H1 (cell line): Measurements from ENCODE around the gene NOS2. TPM values are rescaled to one million over a fixed set of nuclear protein-coding genes. Genes with fewer than 3 reads are reported as not detected.

ENCODE experiments used
- CTCF ChIA-PET: fragments of 300-600 bp; sonication (Branson Sonifier 250); formaldehyde crosslinking; loops from one replicate; lab custom pipeline; 2021; ENCODE audit not compliant: partially characterized antibody; lab: Charles Lee
- POLR2A ChIA-PET: fragments of 300-600 bp; sonication (Branson Sonifier 250); formaldehyde crosslinking; loops from one replicate; lab custom pipeline; 2021; ENCODE audit warnings: inconsistent platforms; ENCODE audit not compliant: partially characterized antibody; lab: Charles Lee
- DNase-seq, 2 experiments: peaks; one replicate each; pipeline versions ENCODE4 v3.0.0 to v3.0.0-alpha.2; 2010 to 2022; ENCODE audit warnings: low spot score in 2 of 2, low read depth in 1 of 2, mixed read lengths in 1 of 2
- FAIRE-seq: peaks from 2 replicates; lab custom pipeline; 2011; peaks lifted over from hg19 to GRCh38; lab: Jason Lieb, UNC
- H2AFZ ChIP-seq: 2 replicates; pipeline ENCODE4 v1.8.1; 2012; ENCODE audit warnings: low read length, inconsistent platforms
- H2AK5ac ChIP-seq: 2 replicates; pipeline ENCODE4 v1.6.1; 2013; ENCODE audit warnings: low read depth, low read length
- H2BK120ac ChIP-seq: replicated peaks from 2 replicates; pipeline ENCODE3; 2013; ENCODE audit warnings: low read depth, low read length, inconsistent platforms
- H2BK12ac ChIP-seq: 2 replicates; pipeline ENCODE4 v1.6.1; 2013; ENCODE audit warnings: low read depth, low read length
- H2BK15ac ChIP-seq: 2 replicates; pipeline ENCODE4 v1.6.1; 2013; ENCODE audit warnings: low read length
- H2BK20ac ChIP-seq: 2 replicates; pipeline ENCODE4 v1.6.1; 2013; ENCODE audit warnings: low read length
- H2BK5ac ChIP-seq: 2 replicates; pipeline ENCODE4 v1.6.1; 2013; ENCODE audit warnings: low read depth, low read length
- H3K14ac ChIP-seq: 2 replicates; pipeline ENCODE4 v1.6.1; 2013; ENCODE audit warnings: inconsistent platforms; ENCODE audit not compliant: insufficient read length
- H3K18ac ChIP-seq: 2 replicates; pipeline ENCODE4 v1.6.1; 2013; ENCODE audit warnings: low read length; ENCODE audit errors: extremely low read depth
- H3K23ac ChIP-seq: 2 replicates; pipeline ENCODE4 v1.6.1; 2013; ENCODE audit warnings: inconsistent platforms; ENCODE audit not compliant: insufficient read length
- H3K23me2 ChIP-seq: 2 replicates; pipeline ENCODE4 v1.6.1; 2013; ENCODE audit warnings: low read depth, low read length
- H3K27ac ChIP-seq: 2 replicates; pipeline ENCODE4 v1.6.1; 2011; ENCODE audit warnings: low read depth, low read length, inconsistent platforms
- H3K27me3 ChIP-seq, 4 experiments: replicated peaks in 1 of 4; 1 replicate in 1 of 4; 2 replicates in 3 of 4; pipeline versions ENCODE4 v1.6.1 to v1.8.1; 2011 to 2013; ENCODE audit warnings: low read length in 3 of 4, mild to moderate bottlenecking in 3 of 4, inconsistent platforms in 2 of 4, mixed read lengths in 2 of 4, moderate library complexity in 1 of 4; ENCODE audit not compliant: control insufficient read depth in 3 of 4, insufficient read depth in 3 of 4; ENCODE audit errors: extremely low read depth in 1 of 4
- H3K36me3 ChIP-seq, 4 experiments: 2 replicates each; pipeline versions ENCODE4 v1.6.1 to v1.8.1; 2011 to 2013; ENCODE audit warnings: mild to moderate bottlenecking in 4 of 4, low read length in 3 of 4, moderate library complexity in 2 of 4, control low read depth in 1 of 4, inconsistent platforms in 1 of 4; ENCODE audit not compliant: insufficient read depth in 4 of 4, control insufficient read depth in 2 of 4
- H3K4ac ChIP-seq: replicated peaks from 2 replicates; pipeline ENCODE3; 2013; ENCODE audit warnings: low read length, low read depth, mixed read lengths, inconsistent platforms; ENCODE audit not compliant: insufficient read length
- H3K4me1 ChIP-seq, 4 experiments: replicated peaks in 1 of 4; 1 replicate in 1 of 4; 2 replicates in 3 of 4; pipeline versions ENCODE4 v1.6.1 to v1.8.1; 2011 to 2013; ENCODE audit warnings: low read length in 3 of 4, inconsistent platforms in 2 of 4, mixed read lengths in 1 of 4; ENCODE audit not compliant: insufficient read depth in 4 of 4, control insufficient read depth in 3 of 4
- H3K4me2 ChIP-seq, 2 experiments: 2 replicates each; pipeline versions ENCODE4 v1.6.1 to v1.8.1; 2011 to 2013; ENCODE audit warnings: low read depth in 2 of 2, low read length in 2 of 2, control low read depth in 1 of 2, inconsistent platforms in 1 of 2, mild to moderate bottlenecking in 1 of 2; ENCODE audit not compliant: insufficient read depth in 1 of 2
- H3K4me3 ChIP-seq, 4 experiments: fragments of 200-600, 300-600 bp in 1 of 4; sonication (generic), shearing (Covaris generic), sonication (Bioruptor Twin) in 1 of 4; 2 replicates each; pipeline versions ENCODE4 v1.5.1 to v1.8.1; 2011 to 2016; ENCODE audit warnings: low read length in 4 of 4, low read depth in 3 of 4, control low read depth in 2 of 4, inconsistent platforms in 2 of 4, mild to moderate bottlenecking in 2 of 4, mixed read lengths in 1 of 4, moderate library complexity in 1 of 4; ENCODE audit not compliant: insufficient read depth in 2 of 4; ENCODE audit errors: extremely low read depth in 1 of 4
- H3K56ac ChIP-seq: replicated peaks from 2 replicates; pipeline ENCODE3; 2013; ENCODE audit warnings: low read depth, mild to moderate bottlenecking, mixed read lengths, low read length, inconsistent platforms; ENCODE audit not compliant: insufficient read length
- H3K79me1 ChIP-seq: 2 replicates; pipeline ENCODE4 v1.6.1; 2013; ENCODE audit warnings: low read depth, low read length, control low read depth
- H3K79me2 ChIP-seq, 2 experiments: 2 replicates each; pipeline versions ENCODE4 v1.6.1 to v1.8.1; 2012 to 2013; ENCODE audit warnings: low read length in 2 of 2, mild to moderate bottlenecking in 2 of 2, inconsistent platforms in 1 of 2; ENCODE audit not compliant: insufficient read depth in 2 of 2, control insufficient read depth in 1 of 2
- H3K9ac ChIP-seq, 4 experiments: replicated peaks in 1 of 4; 1 replicate in 1 of 4; 2 replicates in 3 of 4; pipeline versions ENCODE4 v1.6.1 to v1.8.1; 2011 to 2013; ENCODE audit warnings: low read depth in 3 of 4, low read length in 3 of 4, control low read depth in 2 of 4, mild to moderate bottlenecking in 2 of 4, moderate library complexity in 2 of 4, inconsistent platforms in 1 of 4; ENCODE audit errors: extremely low read depth in 1 of 4
- H3K9me3 ChIP-seq, 2 experiments: 2 replicates each; pipeline versions ENCODE4 v1.6.1 to v1.8.1; 2012 to 2013; ENCODE audit warnings: mild to moderate bottlenecking in 2 of 2, moderate library complexity in 2 of 2, control low read depth in 1 of 2, inconsistent platforms in 1 of 2, low read depth in 1 of 2, low read length in 1 of 2, mixed read lengths in 1 of 2; ENCODE audit not compliant: insufficient read depth in 2 of 2
- H4K20me1 ChIP-seq, 2 experiments: replicated peaks in 1 of 2; 2 replicates each; pipeline versions ENCODE3 to v1.8.1; 2011 to 2013; ENCODE audit warnings: inconsistent platforms in 2 of 2, low read length in 2 of 2, mild to moderate bottlenecking in 1 of 2; ENCODE audit not compliant: insufficient read depth in 2 of 2, control insufficient read depth in 1 of 2
- H4K5ac ChIP-seq: 2 replicates; pipeline ENCODE4 v1.6.1; 2013; ENCODE audit warnings: low read length, low read depth, mixed read lengths, inconsistent platforms; ENCODE audit not compliant: insufficient read length
- H4K8ac ChIP-seq: 2 replicates; pipeline ENCODE4 v1.8.0; 2013; ENCODE audit warnings: mild to moderate bottlenecking, moderate library complexity, low read length, inconsistent platforms; ENCODE audit not compliant: insufficient read depth; ENCODE audit errors: extremely low read depth
- H4K91ac ChIP-seq: replicated peaks from 2 replicates; pipeline ENCODE3; 2013; ENCODE audit warnings: low read length, mixed read lengths, inconsistent platforms; ENCODE audit not compliant: insufficient read length
- ATF3 ChIP-seq: IDR thresholded peaks from 2 replicates; pipeline ENCODE4 v1.6.1; 2011; ENCODE audit warnings: low read depth, mild to moderate bottlenecking, low read length; ENCODE audit not compliant: insufficient read depth
- EGR1 ChIP-seq: IDR thresholded peaks from 2 replicates; pipeline ENCODE4 v1.6.1; 2011; ENCODE audit warnings: low read depth, low read length, borderline replicate concordance
- GTF2F1 ChIP-seq: IDR thresholded peaks from 2 replicates; pipeline ENCODE4 v1.6.1; 2012; ENCODE audit warnings: low read depth, low read length, improper control_type of control experiment, borderline replicate concordance
- KDM4A ChIP-seq: IDR thresholded peaks from one replicate; pipeline ENCODE4 v1.7.1; 2012; ENCODE audit warnings: low read depth, mild to moderate bottlenecking, moderate library complexity, low read length, inconsistent platforms; ENCODE audit not compliant: severe bottlenecking
- KDM5A ChIP-seq: fragments of 200-600 bp; IDR thresholded peaks from 2 replicates; pipeline ENCODE4 v1.7.1; 2012; ENCODE audit warnings: mild to moderate bottlenecking, low read length, inconsistent platforms, mixed read lengths
- NANOG ChIP-seq: IDR thresholded peaks from 2 replicates; pipeline ENCODE4 v1.6.1; 2011; ENCODE audit warnings: low read length, low read depth, mild to moderate bottlenecking, inconsistent platforms; ENCODE audit not compliant: insufficient read depth, poor library complexity, severe bottlenecking
- PHF8 ChIP-seq: fragments of 200-600 bp; sonication (generic); conservative IDR thresholded peaks from 2 replicates; pipeline ENCODE4 v1.7.1; 2012; ENCODE audit warnings: low read depth, mild to moderate bottlenecking, inconsistent platforms, low read length, moderate library complexity
- POLR2AphosphoS5 ChIP-seq: IDR thresholded peaks from 2 replicates; pipeline ENCODE4 v1.6.1; 2011; ENCODE audit warnings: low read depth, low read length
- RNF2 ChIP-seq: fragments of 200-900, 300-1000 bp; sonication (generic); IDR thresholded peaks from 2 replicates; pipeline ENCODE4 v1.7.1; 2016; ENCODE audit warnings: borderline replicate concordance, low read depth, mild to moderate bottlenecking, antibody characterized with exemption, low read length; ENCODE audit not compliant: poor library complexity, severe bottlenecking; ENCODE audit errors: missing control alignments
- SIX5 ChIP-seq: IDR thresholded peaks from 2 replicates; pipeline ENCODE4 v1.6.1; 2011; ENCODE audit warnings: mild to moderate bottlenecking, low read depth, low read length
- TAF7 ChIP-seq: optimal IDR thresholded peaks from 2 replicates; pipeline ENCODE3; 2011; ENCODE audit warnings: low read depth, mild to moderate bottlenecking, inconsistent platforms, low read length, moderate library complexity, borderline replicate concordance
- YY1 ChIP-seq: IDR thresholded peaks from 2 replicates; pipeline ENCODE4 v1.6.1; 2011; ENCODE audit warnings: low read depth, mild to moderate bottlenecking, low read length
- ZNF274 ChIP-seq: IDR thresholded peaks from 2 replicates; pipeline ENCODE4 v1.7.0; 2012; ENCODE audit warnings: low read length, borderline replicate concordance; ENCODE audit errors: extremely low read depth
- WGBS, 2 experiments: shearing (Covaris generic) in 1 of 2; methylation state at CpG; one replicate each; pipeline versions ENCODE4 v1.1.6 to v1.1.7; 2013 to 2015; ENCODE audit warnings: low lambda C conversion rate in 2 of 2, mixed read lengths in 2 of 2, inconsistent platforms in 1 of 2, low coverage in 1 of 2, missing lambda C conversion rate in 1 of 2; ENCODE audit not compliant: insufficient replicate concordance in 2 of 2, insufficient coverage in 1 of 2, insufficient read length in 1 of 2; ENCODE audit errors: extremely low coverage in 1 of 2, missing lambda C conversion rate in 1 of 2; 5-methylcytosine and 5-hydroxymethylcytosine counted together
- polyA plus RNA-seq, 7 experiments: library from polyadenylated mRNA; depleted of rRNA in 3 of 7; stranded (reverse) in 5 of 7; unstranded in 2 of 7; fragments of >200 nt in 5 of 7; fragments of 200-250 nt in 2 of 7; gene quantifications; 1 replicate in 5 of 7; 2 replicates in 1 of 7; 4 replicates in 1 of 7; pipeline versions ENCODE4 v1.2.1 to v1.2.3, GENCODE V29; 2011 to 2013; ENCODE audit warnings: missing spikeins in 2 of 7, mixed read lengths in 2 of 7
- total RNA-seq: library from RNA; stranded (reverse); fragmentation: NEBNext Ultra II Directional; extraction: Animal tissue kit (Norgen Biotek cat#: 25700); gene quantifications from 2 replicates; pipeline ENCODE4 v1.2.1, GENCODE V29; 2021

NOS2 gene
- total and polyA plus RNA-seq, 2 of the 8 experiments (the other 6 are each of a cell fraction or from before 2014, with no cell fraction given), result 1.0 to 1.9 TPM

GRCh38 chr17:27770877-27771276 is 29.5 kb downstream of the NOS2 start:
- H2BK5ac ChIP-seq, result no peak overlapping the region
- DNase-seq (no peak), FAIRE-seq (no peak)
- H2BK120ac ChIP-seq, result no peak overlapping the region
- no peak overlapping the region for H3K4me3 ChIP-seq
- no peaks in the 10 kb centered on the region for H3K36me3 ChIP-seq
- H3K14ac ChIP-seq, result no peak overlapping the region
- 92% methylated on average over 9 of the region's 9 CpGs; no CpG with 5 or more reads in 1 of the 2 experiments for WGBS, 2 experiments
- no peaks in the 10 kb centered on the region for H3K27me3 ChIP-seq
- H2AK5ac ChIP-seq, result no peak overlapping the region
- H3K9me3 ChIP-seq, result no peaks in the 10 kb centered on the region
- no peak overlapping the region for H2BK20ac ChIP-seq
- no peak overlapping the region for H2AFZ ChIP-seq
- peak overlapping the region; percentile 61; the same call in 1 of the 2 replicates for H2BK15ac ChIP-seq
- TF ChIP-seq EGR1 (no peak), KDM5A (no peak), NANOG (no peak), TAF7 (no peak), PHF8 (no peak), ZNF274 (no peak), SIX5 (no peak), KDM4A (no peak), RNF2 (no peak), ATF3 (no peak), YY1 (no peak), GTF2F1 (no peak), POLR2AphosphoS5 (no peak)
- no peaks in the 10 kb centered on the region for H3K79me1 ChIP-seq
- no peak overlapping the region; the same call in 1 of the 2 replicates for H4K8ac ChIP-seq
- H3K56ac ChIP-seq, result no peak overlapping the region
- no peak overlapping the region for H3K4me2 ChIP-seq
- H3K79me2 ChIP-seq, result no peaks in the 10 kb centered on the region
- H3K18ac ChIP-seq, result no peak overlapping the region
- H4K20me1 ChIP-seq, result no peaks in the 10 kb centered on the region
- H3K4ac ChIP-seq, result no peak overlapping the region
- H3K4me1 ChIP-seq, result peaks cover 0 to 6% (median 0%) of the 10 kb centered on the region in 4 experiments; a peak in 1 of 7 replicates
- H2BK12ac ChIP-seq, result no peak overlapping the region
- no peak overlapping the region for H4K5ac ChIP-seq
- H3K27ac ChIP-seq, result no peak overlapping the region
- H3K23me2 ChIP-seq, result no peaks in the 10 kb centered on the region
- CTCF ChIA-PET, result interaction anchor here (3.0 to 7.7 kb wide), 4 partner anchors 11 to 116 kb away, joined by 10 to 52 read pairs (median 22); no protein-coding TSS in a partner anchor
- H3K23ac ChIP-seq, result no peak overlapping the region
- H3K9ac ChIP-seq, result no peak overlapping the region
- POLR2A ChIA-PET, result no interaction called here
- H4K91ac ChIP-seq, result no peak overlapping the region
